GM04503 (cell line): ENCODE results near the gene ZNF488.

Experiments
- DNase-seq: peaks from one replicate; pipeline ENCODE4 v3.0.0-alpha.2; 2012; ENCODE audit warnings: low read depth

ZNF488 gene

GRCh38 chr10:47366181-47366631, 17.9 kb downstream of the ZNF488 start:
- DNase-seq = no peak

GRCh38 chr10:47365431-47366180, 18.5 kb downstream of the ZNF488 start:
- no peak for DNase-seq

- DNase-seq = no peak
Observed at GRCh38 chr10:47364911-47365310, 19.2 kb downstream of the ZNF488 start.

GRCh38 chr10:47364366-47364765, 19.7 kb downstream of the ZNF488 start:
- DNase-seq = no peak

- DNase-seq = no peak
Observed at GRCh38 chr10:47363781-47364180, 20.3 kb downstream of the ZNF488 start.

- no peak for DNase-seq
Observed at GRCh38 chr10:47362199-47362598, 21.9 kb downstream of the ZNF488 start.

- no peak for DNase-seq
Observed at GRCh38 chr10:47361293-47361692, 22.8 kb downstream of the ZNF488 start.

- no peak for DNase-seq
Observed at GRCh38 chr10:47360419-47361040, 23.6 kb downstream of the ZNF488 start.

- DNase-seq = no peak
Observed at GRCh38 chr10:47359626-47360418, 24.3 kb downstream of the ZNF488 start.

- no peak for DNase-seq
Observed at GRCh38 chr10:47359101-47359500, 25.0 kb downstream of the ZNF488 start.

GRCh38 chr10:47358457-47358856, 25.6 kb downstream of the ZNF488 start:
- DNase-seq = no peak

GRCh38 chr10:47357911-47358310, 26.2 kb downstream of the ZNF488 start:
- no peak for DNase-seq

GRCh38 chr10:47357131-47357582, 26.9 kb downstream of the ZNF488 start:
- no peak for DNase-seq

GRCh38 chr10:47356708-47357107, 27.4 kb downstream of the ZNF488 start:
- no peak for DNase-seq

- DNase-seq = no peak
Observed at GRCh38 chr10:47354900-47355299, 29.2 kb downstream of the ZNF488 start.

- DNase-seq = no peak
Observed at GRCh38 chr10:47354165-47354564, 29.9 kb downstream of the ZNF488 start.

GRCh38 chr10:47353351-47353750, 30.7 kb downstream of the ZNF488 start:
- no peak for DNase-seq

- no peak for DNase-seq
Observed at GRCh38 chr10:47351899-47352815, 31.9 kb downstream of the ZNF488 start.

GRCh38 chr10:47350671-47351640, 33.1 kb downstream of the ZNF488 start:
- DNase-seq = no peak

GRCh38 chr10:47349941-47350371, 34.1 kb downstream of the ZNF488 start:
- DNase-seq = no peak
